Stimulated activated CD8-positive, alpha-beta memory T cell treated with anti-CD3 and anti-CD28 coated beads, Interleukin-12 subunit alpha, Interleukin-12 subunit beta, amount 100 ng/mL, for 24 hours (primary cell): ENCODE results near the gene SAMD10.
"Not testable (repeated sequence)": the region's sequence is repeated elsewhere in the genome, so short reads cannot be mapped to it uniquely, and the experiment has no call there.

Source experiments
- DNase-seq: peaks from one replicate; pipeline ENCODE4 v3.0.0-alpha.2; 2020; ENCODE audit errors: extremely low read depth

The SAMD10 gene

DNA sequence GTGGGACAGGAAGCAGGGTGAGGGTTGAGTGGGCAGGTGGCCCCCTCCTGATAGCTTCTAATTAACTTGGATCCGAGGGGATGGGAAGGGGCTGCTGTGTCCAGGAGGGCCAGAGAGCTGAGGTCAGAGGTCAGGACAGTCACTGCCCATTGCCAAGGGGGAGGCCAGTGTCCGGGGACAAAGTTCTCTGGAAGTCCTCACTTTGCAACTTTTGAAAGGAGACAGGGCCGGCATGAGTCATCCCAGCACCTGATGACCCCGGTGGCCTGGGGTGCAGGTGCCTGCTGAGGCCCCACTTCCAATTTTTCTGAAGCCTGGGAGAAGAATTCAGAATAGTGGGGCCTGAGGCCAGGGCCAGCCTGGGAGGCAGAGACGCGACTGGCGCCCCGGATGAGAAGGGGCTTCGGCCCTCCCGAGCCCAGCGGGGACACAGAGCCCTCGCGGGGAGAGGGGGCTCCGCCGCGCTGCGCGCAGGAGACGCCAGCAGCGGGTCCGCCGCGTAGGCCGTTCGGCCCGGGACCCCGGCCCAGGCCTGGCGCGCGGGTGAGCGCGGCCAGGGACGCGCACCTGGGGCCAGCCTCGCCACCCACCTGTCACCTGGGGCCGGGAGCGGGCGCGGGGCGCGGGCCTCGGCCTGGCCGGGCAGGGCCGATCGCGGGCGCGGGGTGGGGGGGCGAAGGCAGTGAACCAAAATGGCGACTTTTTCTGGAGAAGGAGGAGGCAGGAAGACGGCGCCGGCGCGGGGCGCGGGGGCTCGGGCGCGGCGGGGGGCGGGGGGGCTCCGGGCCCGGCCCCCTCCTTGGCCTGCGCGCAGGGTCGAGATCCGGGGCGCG is 10.3 kb downstream of the SAMD10 start:
- DNase-seq: no peak

DNA sequence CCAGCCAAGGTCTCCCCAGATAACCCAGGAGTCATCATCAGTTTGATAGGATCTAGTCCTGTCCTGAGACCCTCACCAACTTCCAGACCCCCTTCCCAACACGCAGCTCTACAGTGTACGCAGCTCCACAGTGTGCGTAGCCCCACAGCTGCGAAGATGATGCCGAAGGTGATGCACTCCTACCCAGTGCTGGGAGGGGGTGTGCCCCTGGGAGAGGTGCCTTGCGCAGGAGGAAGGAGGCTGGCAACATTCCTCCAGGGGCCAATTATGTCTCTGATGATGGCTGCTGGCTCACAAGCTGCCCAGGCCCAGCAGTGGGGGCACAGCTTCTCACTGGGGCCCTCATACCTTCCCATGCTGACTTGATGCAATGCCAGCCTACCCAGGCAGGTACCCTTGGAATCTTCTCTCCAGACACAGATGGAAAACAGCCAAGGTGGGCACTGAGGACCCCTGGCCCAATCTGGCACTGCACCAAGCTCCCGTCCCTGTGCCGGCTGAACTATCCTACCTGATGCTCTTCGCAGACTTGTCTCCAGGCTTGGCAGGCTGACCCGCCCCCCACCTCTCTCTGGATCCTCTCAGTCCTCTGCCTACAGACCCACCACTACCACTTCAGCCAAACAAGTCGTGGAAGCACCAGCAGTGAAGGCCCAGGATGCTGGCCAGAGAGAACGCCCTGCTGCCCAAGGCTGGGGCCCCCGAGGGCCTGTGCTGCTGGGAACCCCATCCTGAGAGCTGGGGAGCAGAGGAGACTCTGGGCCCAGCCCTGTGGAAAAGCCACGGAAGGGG is 11.1 kb downstream of the SAMD10 start:
- no peak for DNase-seq

DNA sequence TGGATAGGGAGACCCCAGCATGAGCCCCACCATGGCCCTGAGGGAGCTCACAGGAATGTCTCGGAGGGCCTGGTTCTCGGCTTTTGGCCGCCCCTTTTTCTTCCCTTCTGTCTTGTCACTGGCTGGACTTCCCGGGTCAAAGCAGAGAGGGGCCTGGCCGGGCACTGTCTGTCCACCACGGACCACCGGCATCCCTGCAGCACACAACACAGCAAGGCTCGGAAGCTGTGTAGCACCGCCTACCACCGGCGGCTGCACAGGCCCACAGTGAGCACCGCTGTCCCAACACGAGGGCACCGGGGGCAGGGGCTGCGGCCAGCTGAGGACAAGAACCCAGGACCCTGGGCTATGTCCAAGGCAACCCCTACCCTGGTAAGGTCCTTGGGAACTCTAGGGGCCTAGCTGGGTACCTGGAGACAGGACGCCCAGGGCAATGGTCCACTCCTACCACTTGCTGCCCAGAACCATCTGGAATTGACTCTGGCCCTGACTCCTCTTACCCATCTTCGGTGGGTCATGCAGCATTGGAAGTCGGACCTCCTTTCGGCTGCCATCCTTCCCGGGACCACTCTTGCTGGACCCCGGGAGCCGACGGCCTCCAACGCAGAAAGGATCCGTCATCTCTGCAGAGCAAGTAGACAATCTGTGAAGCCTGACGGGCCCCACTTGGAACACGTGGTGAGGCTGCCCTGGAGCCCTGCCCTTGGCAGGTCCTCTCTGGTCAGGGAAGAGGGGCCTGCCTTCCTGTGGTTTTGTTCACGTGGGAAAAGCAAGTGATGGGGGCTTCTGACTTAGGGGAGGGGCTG is 11.9 kb downstream of the SAMD10 start:
- no peak for DNase-seq

DNA sequence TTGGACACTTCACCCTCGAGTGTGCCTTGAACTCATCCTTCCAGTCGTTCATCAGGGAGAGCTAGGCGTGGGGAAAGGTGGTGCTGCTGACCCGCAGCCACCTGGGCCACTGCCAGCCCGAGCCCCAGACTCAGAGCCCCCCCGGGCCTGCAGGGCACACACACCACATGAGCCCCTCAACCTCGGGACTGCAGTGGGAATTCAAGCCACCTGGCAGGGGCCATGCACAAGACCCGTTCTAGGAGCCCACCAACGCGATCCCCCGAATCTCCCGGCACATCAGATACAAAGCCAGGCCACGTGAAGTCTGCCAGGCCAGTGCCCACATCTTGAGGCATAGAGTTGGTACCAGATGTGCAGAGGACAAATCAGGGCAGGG is 12.5 kb downstream of the SAMD10 start:
- DNase-seq: no peak

DNA sequence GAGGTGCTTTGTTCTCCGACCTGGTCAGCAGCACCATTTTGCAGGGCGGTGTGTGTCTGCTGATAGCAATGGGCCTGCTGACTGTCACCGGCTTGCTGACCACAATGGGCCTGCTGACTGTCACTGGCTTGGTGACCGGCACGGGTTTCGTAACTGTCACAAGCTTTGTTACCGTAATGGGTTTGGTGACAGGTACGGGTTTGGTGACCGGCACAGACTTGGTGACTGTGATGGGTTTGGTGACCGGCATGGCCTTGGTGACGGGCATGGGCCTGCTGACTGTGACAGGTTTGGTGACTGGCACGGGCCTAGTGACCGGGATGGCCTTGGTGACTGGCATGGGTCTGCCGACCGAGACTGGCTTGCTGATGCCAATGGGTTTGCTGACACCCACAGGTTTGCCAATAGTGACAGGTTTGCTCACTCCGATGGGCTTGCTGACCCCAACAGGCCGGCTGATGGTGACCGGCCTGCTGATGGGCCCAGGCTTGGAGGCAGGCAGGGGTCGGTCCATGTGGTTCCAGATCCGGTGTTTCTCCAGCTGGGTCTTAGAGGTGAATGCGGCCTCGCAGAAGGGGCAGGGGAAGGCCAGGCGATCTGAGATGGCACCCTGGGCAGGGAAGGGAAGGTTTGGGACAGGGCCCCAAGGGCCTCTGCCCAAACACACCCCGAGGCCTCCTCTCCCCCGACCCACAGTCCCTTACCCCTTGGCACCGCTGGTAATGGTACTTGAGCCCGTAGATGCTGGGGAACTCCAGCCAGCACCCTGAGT is 13.1 kb downstream of the SAMD10 start:
- no peak for DNase-seq

DNA sequence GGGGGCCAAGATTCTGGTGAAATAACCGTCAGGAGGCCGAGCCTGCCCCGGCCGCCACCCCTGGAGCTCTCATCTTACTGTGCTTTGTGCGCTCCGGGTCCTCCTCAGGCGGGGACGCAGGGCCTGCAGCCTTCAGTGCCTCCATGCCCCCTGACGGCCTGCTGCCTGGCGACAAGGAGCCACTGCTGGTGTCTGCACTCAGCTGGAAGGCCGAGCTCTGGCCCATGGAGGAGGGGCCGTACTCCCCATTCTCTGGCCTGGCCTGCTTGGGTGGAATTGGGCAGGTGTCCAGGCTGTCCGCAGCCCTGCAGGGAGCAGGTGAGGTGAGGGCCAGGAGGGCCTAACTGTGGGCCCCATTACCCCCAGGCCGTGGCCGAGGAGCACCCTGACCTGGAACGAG is 15.0 kb downstream of the SAMD10 start:
- DNase-seq: no peak

DNA sequence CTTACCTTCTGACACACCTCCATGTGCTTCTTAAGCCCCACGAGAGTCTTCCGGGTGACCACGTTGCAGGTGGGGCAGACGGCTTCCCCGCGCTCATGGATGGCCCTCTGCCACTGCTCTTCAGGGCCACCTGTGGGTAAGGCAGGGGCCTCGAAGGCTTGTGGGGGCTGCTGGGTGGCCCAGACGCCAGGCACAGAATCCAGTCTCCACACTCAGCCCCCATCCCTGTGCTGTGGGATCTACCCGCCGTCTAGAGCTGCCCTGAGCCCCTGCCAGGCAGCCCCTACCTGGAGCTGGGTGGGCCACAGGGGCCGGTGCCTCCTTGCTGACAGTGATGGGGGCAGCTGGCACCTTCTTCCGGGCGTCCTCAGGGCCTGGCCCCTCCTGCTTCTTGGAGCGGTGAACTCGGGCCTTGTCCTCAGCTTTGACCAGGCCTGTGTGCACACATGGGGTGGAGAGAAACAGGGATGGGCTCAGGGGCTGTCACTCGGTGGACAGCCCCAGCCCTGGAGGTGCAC is 15.6 kb downstream of the SAMD10 start:
- no peak for DNase-seq

DNA sequence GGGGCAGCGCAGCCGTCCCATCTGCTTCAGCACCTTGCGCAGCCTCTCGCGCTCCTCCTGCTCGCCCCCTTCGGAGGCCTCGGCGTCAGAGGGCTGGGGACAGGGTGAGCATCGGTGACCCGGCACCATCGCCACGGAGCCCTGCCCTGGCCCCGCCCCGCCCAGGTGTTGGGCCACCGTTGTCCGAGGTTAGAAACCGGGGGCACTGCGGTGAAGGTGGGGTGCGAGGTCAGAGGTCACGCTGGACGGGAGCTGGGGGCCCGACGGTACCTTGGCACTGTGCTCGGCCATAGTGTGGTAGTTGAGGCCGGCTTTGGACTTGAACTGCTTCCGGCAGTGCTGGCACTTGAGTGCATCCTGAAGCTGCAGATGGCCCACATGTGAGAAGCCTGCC is 16.1 kb downstream of the SAMD10 start:
- no peak for DNase-seq

DNA sequence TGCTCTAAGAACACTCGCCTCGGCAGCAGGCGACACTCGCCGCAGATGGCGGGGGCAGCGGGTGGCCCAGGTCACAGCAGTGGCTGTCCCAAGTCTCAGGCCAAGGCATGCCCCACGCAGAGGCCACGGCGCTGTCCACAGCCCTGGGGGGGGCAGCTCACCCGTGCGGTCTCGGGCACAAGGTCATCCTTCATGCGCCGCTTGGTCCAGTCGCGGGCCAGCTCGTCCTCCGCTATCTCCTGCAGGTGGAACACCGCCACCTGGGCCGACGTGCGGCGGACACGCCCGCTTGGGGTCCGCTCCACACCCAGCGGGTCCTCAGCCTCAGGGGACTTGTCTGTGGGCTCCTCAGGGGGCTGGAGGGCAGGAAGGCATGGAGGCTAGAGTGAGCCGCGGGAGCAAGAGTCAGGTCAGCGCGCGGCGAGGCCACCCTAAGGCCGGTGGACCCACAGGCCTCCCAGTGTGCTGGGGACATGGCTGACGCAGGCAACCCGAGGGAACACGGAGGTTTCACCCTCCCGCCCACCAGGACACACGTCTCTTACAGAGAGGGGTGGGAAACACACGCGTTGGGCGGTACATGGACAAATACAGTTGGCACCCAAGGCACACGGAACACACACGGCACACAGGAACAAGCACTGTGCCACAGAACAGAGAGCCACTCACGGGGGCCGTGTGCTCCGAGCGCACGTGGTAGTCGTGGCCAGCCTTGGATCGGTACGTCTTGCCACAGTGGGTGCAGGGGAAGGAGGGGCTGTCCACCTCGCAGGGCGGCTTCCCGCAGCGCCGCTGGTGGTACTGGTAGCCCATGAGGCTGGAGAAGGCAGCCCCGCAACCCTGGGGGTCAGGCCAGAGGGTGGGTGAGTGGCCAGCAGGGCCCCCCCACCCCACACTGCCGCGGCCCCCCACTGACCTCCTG is 16.8 kb downstream of the SAMD10 start:
- DNase-seq: no peak

DNA sequence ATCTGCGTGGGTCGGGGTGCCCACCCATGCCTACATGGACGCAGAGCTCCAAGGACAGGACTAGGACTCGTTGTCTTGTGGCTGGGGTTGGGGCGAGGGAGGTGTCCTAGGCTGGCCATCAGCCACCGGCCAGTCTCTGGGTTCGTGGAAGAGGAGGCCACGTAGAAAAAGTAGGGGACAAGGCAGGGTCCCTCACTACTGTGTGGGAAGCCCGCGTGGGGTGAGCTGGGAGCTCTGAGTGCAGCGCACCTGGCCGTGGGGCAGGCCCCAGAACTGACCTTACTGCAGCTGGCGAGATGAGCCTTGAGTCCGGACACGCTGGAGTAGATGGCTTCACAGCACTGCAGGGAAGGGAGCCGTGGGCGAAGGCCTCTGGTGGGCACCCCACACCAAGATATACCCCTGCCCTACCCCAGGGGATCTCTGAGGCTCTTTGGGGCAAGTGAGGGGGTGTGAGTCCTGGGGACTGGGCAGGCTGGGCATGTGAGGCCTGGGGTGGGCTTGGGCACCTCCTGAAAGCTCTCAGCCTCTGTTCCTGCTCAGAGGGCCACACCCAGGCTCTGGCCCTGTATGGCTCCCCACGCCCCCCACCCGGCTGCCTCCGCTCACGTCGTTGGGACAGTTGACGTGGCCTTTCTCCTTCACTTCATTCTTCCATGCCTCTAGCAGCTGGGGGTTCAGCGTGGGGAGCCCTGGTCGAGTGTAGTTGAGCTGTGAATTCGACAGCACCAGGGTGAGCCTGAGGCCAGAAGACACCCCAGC is 17.6 kb downstream of the SAMD10 start:
- no peak for DNase-seq

DNA sequence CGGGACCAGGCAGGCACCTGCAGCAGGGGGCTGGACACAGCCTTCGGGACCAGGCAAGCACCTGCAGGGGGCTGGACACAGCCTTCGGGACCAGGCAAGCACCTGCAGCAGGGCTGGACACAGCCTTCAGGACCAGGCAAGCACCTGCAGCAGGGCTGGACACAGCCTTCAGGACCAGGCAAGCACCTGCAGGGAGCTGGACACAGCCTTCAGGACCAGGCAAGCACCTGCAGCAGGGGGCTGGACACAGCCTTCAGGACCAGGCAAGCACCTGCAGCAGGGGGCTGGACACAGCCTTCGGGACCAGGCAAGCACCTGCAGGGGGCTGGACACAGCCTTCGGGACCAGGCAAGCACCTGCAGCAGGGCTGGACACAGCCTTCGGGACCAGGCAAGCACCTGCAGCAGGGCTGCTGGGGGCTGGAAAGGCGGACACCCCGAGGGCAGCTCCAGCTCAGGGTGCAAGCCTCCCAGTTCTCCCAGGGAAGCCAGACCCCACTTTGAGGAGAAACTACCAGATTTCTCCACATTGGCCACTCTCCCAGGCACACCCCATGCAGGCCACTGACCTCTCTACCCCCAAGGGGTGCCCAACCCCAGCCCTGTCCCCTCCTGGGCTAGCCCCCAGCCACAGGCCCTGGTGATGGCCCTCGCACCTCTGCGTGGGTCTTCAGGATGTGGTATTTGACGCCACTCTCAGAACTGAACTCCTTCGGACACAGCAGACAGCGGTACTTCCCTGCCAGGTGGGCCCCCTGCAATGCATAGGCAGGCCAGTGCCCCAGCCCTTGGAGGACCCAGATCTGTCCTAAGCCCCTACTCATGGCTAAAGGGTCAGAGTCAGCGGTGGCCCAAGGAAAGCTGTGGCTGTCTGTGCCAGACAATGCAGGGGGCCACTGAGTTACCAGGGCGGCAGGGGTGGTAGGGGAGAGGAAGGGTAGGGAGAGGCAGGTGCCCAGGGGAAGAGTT is 18.5 kb downstream of the SAMD10 start:
- DNase-seq: not testable (repeated sequence)

DNA sequence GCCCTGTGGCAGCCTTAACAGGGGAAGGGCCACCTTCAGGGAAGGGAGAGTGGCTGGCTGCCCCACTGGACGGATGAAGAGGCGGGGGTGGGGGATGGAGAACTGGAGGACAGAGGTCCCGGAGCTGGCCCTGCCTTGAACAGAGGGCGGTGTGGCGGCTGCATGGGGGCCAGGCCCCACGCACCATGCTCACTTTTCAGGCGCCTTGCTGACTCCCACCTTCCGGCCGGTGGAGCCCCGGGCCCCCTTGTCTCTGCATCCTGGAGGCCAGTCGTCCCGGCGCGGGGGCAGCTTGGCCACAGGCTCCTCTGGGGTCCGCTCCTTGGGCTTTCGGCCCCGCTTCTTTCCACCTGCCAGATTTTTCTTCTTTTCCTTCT is 19.8 kb downstream of the SAMD10 start:
- DNase-seq: no peak

DNA sequence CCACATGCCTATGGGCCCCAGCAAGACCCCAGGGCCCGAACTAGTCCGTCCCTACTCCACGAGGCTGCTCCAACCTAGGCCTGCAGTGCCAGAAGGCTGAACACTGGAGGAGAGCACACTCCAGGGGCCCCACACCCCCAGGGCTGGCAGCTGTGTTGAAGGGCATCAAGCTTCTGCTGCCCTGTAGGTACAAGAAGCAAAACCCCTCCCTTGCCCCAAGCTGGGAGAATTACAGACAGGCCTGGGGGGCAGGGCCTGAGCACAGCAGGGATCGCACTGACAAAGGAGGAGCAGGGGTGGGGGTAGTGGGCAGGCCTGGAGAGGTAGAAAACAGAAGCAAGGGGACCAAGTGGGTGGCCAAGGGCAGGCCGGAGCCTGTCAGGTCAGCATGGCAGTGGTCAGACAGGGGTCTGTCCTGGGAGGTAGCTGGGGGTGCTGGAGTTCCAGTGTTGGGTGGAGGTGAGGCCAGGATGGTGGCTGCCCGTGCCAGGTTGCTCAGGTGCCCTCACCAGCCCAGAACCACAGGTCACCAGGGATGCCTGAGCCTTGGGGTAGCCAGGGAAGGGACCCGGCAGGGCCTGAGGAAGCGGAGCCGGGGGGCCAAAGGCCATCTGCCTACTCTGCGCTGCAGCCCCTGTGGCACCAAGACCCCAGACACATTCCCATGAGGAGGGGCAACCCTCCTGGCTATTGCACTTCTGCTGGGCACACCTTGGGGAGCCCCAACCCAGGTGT is 20.3 kb downstream of the SAMD10 start:
- no peak for DNase-seq

DNA sequence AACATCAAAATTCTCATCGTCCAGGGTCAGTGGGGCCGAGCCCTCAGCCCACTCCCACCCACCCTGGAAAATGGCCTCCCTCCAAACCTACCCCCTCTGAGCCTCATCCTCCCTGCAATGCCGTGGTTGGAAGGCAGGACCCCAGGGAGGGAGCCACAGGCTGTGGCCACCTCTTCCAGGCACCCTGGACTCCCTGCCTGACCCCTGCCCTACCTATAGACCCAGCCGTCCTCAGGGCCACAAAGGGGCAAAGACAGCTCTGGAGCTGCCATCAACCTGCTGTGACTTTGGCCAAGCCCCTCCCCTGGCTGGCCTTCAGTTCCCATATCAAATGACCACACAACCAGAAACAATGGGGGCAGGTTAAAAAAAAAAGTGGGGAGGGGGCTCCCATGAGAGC is 21.0 kb downstream of the SAMD10 start:
- no peak for DNase-seq

DNA sequence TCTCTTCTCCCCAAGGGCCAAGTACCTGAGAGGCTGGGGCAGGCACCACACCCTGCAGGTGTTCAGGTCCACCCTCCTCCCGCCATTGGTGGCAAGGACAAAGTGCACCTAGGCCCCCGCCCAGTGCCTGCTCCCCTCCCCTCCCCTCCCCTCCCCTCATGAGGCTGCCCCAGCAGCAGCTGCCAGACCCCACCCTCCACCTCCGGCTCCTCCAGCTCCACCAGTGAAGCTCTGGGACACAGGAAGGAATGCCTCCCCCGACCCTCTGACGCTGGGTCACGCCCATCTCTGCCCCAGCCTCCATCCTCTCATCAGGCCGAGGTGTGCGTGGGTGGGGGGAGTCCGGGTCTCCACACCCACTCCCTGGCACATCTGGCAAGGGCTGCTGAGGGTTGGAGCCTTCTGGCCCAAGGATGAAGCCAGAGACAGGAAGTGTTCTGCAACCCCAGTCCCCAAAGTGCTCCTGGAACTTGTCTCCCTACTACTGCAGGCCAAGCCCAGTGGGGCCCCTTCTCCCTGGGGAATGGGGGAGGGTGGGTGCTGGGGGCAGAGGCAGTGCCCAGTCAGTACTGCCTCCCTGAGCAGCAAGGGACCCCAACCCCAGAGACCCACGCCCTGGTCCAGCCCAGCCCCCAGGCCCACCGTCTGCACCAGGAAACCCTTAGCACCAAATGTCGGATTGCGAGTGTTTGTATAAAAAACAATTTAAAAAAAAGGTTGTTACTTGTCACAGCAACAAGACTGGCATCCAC is 21.6 kb downstream of the SAMD10 start:
- DNase-seq: no peak

DNA sequence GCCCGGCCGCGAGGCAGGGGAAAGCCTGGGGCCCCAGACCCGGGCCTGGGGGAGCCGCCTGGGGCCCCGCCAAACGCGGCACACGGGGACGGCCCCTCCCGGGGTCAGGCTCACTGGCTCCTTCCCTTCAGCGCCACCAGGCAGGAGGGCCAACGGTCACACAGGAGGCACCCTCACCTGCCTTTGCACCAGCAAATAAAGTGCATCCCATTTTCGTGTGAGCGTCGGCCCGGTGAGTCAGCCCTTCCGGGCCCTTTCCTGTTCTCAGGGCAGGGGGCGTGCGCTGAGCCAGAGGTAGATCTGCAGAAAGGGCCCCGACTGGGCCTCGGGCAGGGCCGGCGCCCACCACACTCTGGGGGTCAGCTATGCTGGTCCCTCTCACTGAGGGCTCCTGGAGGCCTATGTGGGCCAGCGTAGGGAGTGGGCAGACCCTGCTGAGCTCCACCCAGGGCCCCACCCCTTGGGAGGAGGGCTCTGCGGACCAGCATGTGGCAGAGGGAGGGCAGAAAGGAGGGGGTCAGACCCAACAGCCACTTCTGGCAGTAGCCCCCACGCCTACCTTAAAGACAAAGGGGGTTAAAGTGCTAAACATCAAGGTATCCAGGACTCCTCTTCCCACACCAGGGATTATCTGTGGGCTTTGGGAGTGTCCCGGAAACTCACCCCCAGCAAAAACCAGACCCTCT is 22.3 kb downstream of the SAMD10 start:
- DNase-seq: no peak

DNA sequence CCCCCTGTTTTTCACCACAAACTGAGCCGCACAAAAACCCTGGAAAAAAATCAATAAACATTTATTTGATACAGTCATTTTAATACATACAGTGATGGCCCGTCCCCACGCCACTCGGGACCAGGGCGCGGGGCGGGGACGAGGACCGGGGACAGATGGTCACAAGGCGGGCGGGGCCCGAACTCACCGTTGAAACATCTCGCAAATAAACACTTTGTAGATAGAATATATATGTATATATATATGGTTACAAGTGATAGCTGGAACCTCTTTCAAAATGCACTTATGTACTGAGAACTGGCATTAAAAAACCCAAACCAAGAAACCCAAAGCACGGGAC is 22.8 kb downstream of the SAMD10 start:
- no peak for DNase-seq
